B cell (primary cell): ENCODE measurements around the gene PTCHD1. TPM values are rescaled to one million over a fixed set of nuclear protein-coding genes. Genes with fewer than 3 reads are reported as not detected.

Source experiments
- ATAC-seq: fragments of 200-7000 bp; cut with Tn5 transposase; one replicate; pipeline ENCODE4 v1.10.0; 2021; ENCODE audit warnings: low read depth, mild to moderate bottlenecking, moderate number of reproducible peaks, moderate library complexity
- CTCF ChIA-PET: fragments of 350-600 bp; sonication (Branson Sonifier 250); formaldehyde crosslinking; loops from one replicate; lab custom pipeline; 2021; ENCODE audit warnings: antibody characterized with exemption, inconsistent platforms; lab: Charles Lee
- POLR2A ChIA-PET: fragments of 350-600 bp; sonication (Branson Sonifier 250); formaldehyde crosslinking; loops from one replicate; lab custom pipeline; 2021; ENCODE audit warnings: antibody characterized with exemption; lab: Charles Lee
- DNase-seq: peaks from one replicate; pipeline ENCODE4 v3.0.0; 2013
- H2AFZ ChIP-seq: 2 replicates; pipeline ENCODE4 v1.6.1; 2012; ENCODE audit warnings: mild to moderate bottlenecking, low read depth, low read length; ENCODE audit not compliant: insufficient read depth, poor library complexity, severe bottlenecking
- H3K27ac ChIP-seq, 2 donors: 1 replicate in 1 of 2; 2 replicates in 1 of 2; pipeline ENCODE4 v1.5.1; 2012 to 2013; ENCODE audit warnings: low read length in 2 of 2, mild to moderate bottlenecking in 2 of 2, moderate library complexity in 1 of 2
- H3K27me3 ChIP-seq, 4 experiments: fragments of 200-600 bp in 1 of 4; sonication (generic) in 1 of 4; replicated peaks in 1 of 4; 1 replicate in 2 of 4; 2 replicates in 2 of 4; pipeline versions ENCODE4 v1.6.1 to v1.7.0; 2013 to 2016; ENCODE audit warnings: low read length in 3 of 4, mild to moderate bottlenecking in 2 of 4, mixed read lengths in 1 of 4, moderate library complexity in 1 of 4; ENCODE audit not compliant: insufficient read depth in 4 of 4, control insufficient read depth in 3 of 4; ENCODE audit errors: control extremely low read depth in 1 of 4
- H3K36me3 ChIP-seq, 2 experiments: replicated peaks in 1 of 2; 1 replicate in 1 of 2; 2 replicates in 1 of 2; pipeline versions ENCODE4 v1.6.1 to v1.7.1; 2013; ENCODE audit warnings: low read length in 1 of 2; ENCODE audit not compliant: insufficient read depth in 2 of 2, control insufficient read depth in 1 of 2; ENCODE audit errors: control extremely low read depth in 1 of 2, extremely low read depth in 1 of 2
- H3K4me1 ChIP-seq, 2 donors: fragments of 200-600 bp in 1 of 2; sonication (generic) in 1 of 2; 1 replicate in 1 of 2; 2 replicates in 1 of 2; pipeline versions ENCODE4 v1.5.1 to v1.6.1; 2013 to 2017; ENCODE audit warnings: low read length in 2 of 2; ENCODE audit not compliant: control insufficient read depth in 2 of 2, insufficient read depth in 2 of 2
- H3K4me2 ChIP-seq: replicated peaks from 2 replicates; pipeline ENCODE3; 2012; ENCODE audit warnings: mild to moderate bottlenecking, low read depth, low read length; ENCODE audit not compliant: poor library complexity, severe bottlenecking
- H3K4me3 ChIP-seq, 5 experiments: fragments of 200-600 bp in 1 of 5; sonication (generic) in 1 of 5; 1 replicate in 3 of 5; 2 replicates in 2 of 5; pipeline versions ENCODE4 v1.5.1 to v1.7.0; 2011 to 2016; ENCODE audit warnings: low read length in 4 of 5, mild to moderate bottlenecking in 4 of 5, low read depth in 2 of 5, control low read depth in 1 of 5, moderate library complexity in 1 of 5; ENCODE audit not compliant: insufficient read depth in 1 of 5; ENCODE audit errors: control extremely low read depth in 1 of 5, extremely low read depth in 1 of 5
- H3K79me2 ChIP-seq: fragments of 200-600 bp; sonication (generic); one replicate; pipeline ENCODE4 v1.6.0; 2016; ENCODE audit warnings: low read length; ENCODE audit not compliant: control insufficient read depth, insufficient read depth
- H3K9ac ChIP-seq: fragments of 200-600 bp; sonication (generic); 2 replicates; pipeline ENCODE4 v1.6.1; 2017; ENCODE audit warnings: mild to moderate bottlenecking, low read length, moderate library complexity
- H3K9me3 ChIP-seq, 3 donors: one replicate each; pipeline versions ENCODE4 v1.6.1 to v1.7.1; 2013; ENCODE audit warnings: low read length in 2 of 3; ENCODE audit not compliant: control insufficient read depth in 2 of 3, insufficient read depth in 1 of 3; ENCODE audit errors: control extremely low read depth in 1 of 3
- H4K20me1 ChIP-seq: 2 replicates; pipeline ENCODE4 v1.6.0; 2012; ENCODE audit warnings: mild to moderate bottlenecking, low read length; ENCODE audit not compliant: insufficient read depth, control insufficient read depth, poor library complexity, severe bottlenecking
- H3K27ac Mint-ChIP-seq: one replicate; pipeline ENCODE4 v1.8.0; 2021; ENCODE audit warnings: mixed read lengths
- H3K27me3 Mint-ChIP-seq: one replicate; pipeline ENCODE4 v1.8.0; 2021; ENCODE audit warnings: mixed read lengths
- H3K4me1 Mint-ChIP-seq: one replicate; pipeline ENCODE4 v1.8.0; 2021; ENCODE audit warnings: mixed read lengths
- H3K4me3 Mint-ChIP-seq: one replicate; pipeline ENCODE4 v1.8.0; 2021; ENCODE audit warnings: mixed read lengths
- H3K9me3 Mint-ChIP-seq: one replicate; pipeline ENCODE4 v1.8.0; 2022; ENCODE audit warnings: mixed read lengths; ENCODE audit not compliant: insufficient read depth
- CTCF ChIP-seq: fragments of 200-600 bp; IDR thresholded peaks from one replicate; pipeline ENCODE4 v1.8.0; 2022; ENCODE audit warnings: antibody characterized with exemption, mild to moderate bottlenecking
- EZH2 ChIP-seq: IDR thresholded peaks from 2 replicates; pipeline ENCODE4 v1.6.1; 2012; ENCODE audit warnings: borderline replicate concordance, low read depth, mild to moderate bottlenecking, moderate library complexity, low read length; ENCODE audit not compliant: insufficient read depth, poor library complexity, severe bottlenecking
- WGBS: methylation state at CpG from one replicate; pipeline ENCODE4 v1.1.5; 2013; ENCODE audit warnings: missing lambda C conversion rate; ENCODE audit not compliant: insufficient coverage; 5-methylcytosine and 5-hydroxymethylcytosine counted together
- intact Hi-C: fragments of 100-400 bp; cut with micrococcal nuclease; formaldehyde crosslinking; loops from one replicate; pipeline ENCODE4 v1.10.0; 2022
- polyA plus RNA-seq: library from polyadenylated mRNA; depleted of rRNA; stranded (reverse); fragments of >200 nt; gene quantifications from 2 replicates; pipeline ENCODE4 v1.2.3, GENCODE V29; 2012
- total RNA-seq, 2 donors: library from RNA; stranded (reverse); fragments of 120-200 nt in 1 of 2; gene quantifications; 1 replicate in 1 of 2; 2 replicates in 1 of 2; pipeline versions ENCODE4 v1.2.3 to v1.2.4, GENCODE V29; 2013 to 2022

Gene PTCHD1
- total and polyA plus RNA-seq, 2 donors (not counting 1 experiment from before 2014, with no cell fraction given): not detected

GRCh38 chrX:23331701-23332100 lies 2.9 kb upstream of the PTCHD1 start:
- 17% methylated on average over 9 of the region's 11 CpGs for WGBS
- CTCF ChIA-PET: no interaction called here
- Histone ChIP-seq H4K20me1 (no peaks in the 10 kb centered on the region), H3K36me3 (no peaks in the 10 kb centered on the region), H2AFZ (no peak overlapping the region), H3K4me1 (no peaks in the 10 kb centered on the region), H3K9ac (no peak overlapping the region), H3K79me2 (no peaks in the 10 kb centered on the region), H3K9me3 (no peaks in the 10 kb centered on the region), H3K27me3 (peaks cover 0 to 11% (median 4%) of the 10 kb centered on the region in 4 experiments), H3K4me2 (no peak overlapping the region), H3K4me3 (no peak overlapping the region), H3K27ac (no peak overlapping the region)
- ATAC-seq (no peak), DNase-seq (no peak)
- Mint-ChIP-seq H3K4me3 (no peak overlapping the region), H3K27ac (no peak overlapping the region), H3K27me3 (peaks cover 29% of the 10 kb centered on the region), H3K4me1 (peaks cover 14% of the 10 kb centered on the region), H3K9me3 (no peaks in the 10 kb centered on the region)
- intact Hi-C loops: no loop called here
- no peak for TF ChIP-seq EZH2
- no peak for TF ChIP-seq CTCF
- POLR2A ChIA-PET: no interaction called here

- ATAC-seq: no peak
- TF ChIP-seq EZH2 (no peak), CTCF (no peak)
- Mint-ChIP-seq H3K4me1 (peaks cover 14% of the 10 kb centered on the region), H3K27me3 (peaks cover 27% of the 10 kb centered on the region), H3K9me3 (no peaks in the 10 kb centered on the region), H3K4me3 (peak overlapping the region; percentile 39), H3K27ac (no peak overlapping the region)
- Histone ChIP-seq H3K4me1 (no peaks in the 10 kb centered on the region), H3K27me3 (peaks cover 0 to 11% (median 4%) of the 10 kb centered on the region in 4 experiments), H3K36me3 (no peaks in the 10 kb centered on the region), H4K20me1 (no peaks in the 10 kb centered on the region), H3K79me2 (no peaks in the 10 kb centered on the region), H3K9me3 (no peaks in the 10 kb centered on the region), H3K9ac (no peak overlapping the region), H3K27ac (no peak overlapping the region), H2AFZ (no peak overlapping the region), H3K4me2 (peak overlapping the region; percentile 15), H3K4me3 (no peak overlapping the region)
- ChIA-PET CTCF (no interaction called here), POLR2A (no interaction called here)
- 4% methylated on average over 21 of the region's 42 CpGs for WGBS
- DNase-seq: no peak
- intact Hi-C loops: no loop called here
Observed at GRCh38 chrX:23332101-23332887, 2.4 kb upstream of the PTCHD1 start.
